ENCODE measurements around the gene AMDHD2.

DNA sequence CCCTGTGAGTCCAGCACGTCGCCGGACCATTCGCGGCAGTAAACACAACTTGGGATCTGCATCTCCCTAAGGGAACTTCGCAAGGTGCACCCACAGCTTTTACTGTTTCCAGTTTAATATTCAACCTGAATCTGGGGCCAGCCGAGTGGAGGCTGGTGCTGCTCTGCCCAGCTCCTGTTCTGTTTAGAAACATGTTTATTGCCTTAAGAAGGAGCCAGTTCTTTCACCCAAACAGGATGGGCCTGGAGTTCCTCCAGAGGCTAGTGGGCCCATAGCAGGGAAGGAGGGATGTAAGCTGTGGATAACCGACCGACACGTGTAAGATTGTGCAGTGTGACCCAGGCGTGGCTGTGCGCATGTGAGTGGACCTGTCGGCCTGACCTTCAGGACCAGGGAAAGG is 27.9 kb upstream of the AMDHD2 start:
- TF ChIP-seq, protein P1, sequence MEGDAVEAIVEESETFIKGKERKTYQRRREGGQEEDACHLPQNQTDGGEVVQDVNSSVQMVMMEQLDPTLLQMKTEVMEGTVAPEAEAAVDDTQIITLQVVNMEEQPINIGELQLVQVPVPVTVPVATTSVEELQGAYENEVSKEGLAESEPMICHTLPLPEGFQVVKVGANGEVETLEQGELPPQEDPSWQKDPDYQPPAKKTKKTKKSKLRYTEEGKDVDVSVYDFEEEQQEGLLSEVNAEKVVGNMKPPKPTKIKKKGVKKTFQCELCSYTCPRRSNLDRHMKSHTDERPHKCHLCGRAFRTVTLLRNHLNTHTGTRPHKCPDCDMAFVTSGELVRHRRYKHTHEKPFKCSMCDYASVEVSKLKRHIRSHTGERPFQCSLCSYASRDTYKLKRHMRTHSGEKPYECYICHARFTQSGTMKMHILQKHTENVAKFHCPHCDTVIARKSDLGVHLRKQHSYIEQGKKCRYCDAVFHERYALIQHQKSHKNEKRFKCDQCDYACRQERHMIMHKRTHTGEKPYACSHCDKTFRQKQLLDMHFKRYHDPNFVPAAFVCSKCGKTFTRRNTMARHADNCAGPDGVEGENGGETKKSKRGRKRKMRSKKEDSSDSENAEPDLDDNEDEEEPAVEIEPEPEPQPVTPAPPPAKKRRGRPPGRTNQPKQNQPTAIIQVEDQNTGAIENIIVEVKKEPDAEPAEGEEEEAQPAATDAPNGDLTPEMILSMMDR (conservative IDR thresholded peaks at IDR 0.05 in 1 of 2, IDR thresholded peaks at IDR 0.05 in 1 of 2; ENCODE audit: extremely low read depth in 1 of 2, insufficient read depth in 1 of 2, low read depth in 1 of 2, low read length in 2 of 2): no peak
- no peak for TF ChIP-seq EZH2 (IDR thresholded peaks at IDR 0.05; ENCODE audit: borderline replicate concordance, low read length)

All from mammary epithelial cell (primary cell).